NCI-H1105 treated with DMSO at 0.1 percent for 48 hours (cell line): Measurements from ENCODE around the gene TAS2R4.
"Not testable (repeated sequence)": the region's sequence is repeated elsewhere in the genome, so short reads cannot be mapped to it uniquely, and the experiment has no call there.

ENCODE experiments used
- DNase-seq: peaks from one replicate; lab custom pipeline; 2025; lab: John Stamatoyannopoulos, UW

TAS2R4 gene, protein sequence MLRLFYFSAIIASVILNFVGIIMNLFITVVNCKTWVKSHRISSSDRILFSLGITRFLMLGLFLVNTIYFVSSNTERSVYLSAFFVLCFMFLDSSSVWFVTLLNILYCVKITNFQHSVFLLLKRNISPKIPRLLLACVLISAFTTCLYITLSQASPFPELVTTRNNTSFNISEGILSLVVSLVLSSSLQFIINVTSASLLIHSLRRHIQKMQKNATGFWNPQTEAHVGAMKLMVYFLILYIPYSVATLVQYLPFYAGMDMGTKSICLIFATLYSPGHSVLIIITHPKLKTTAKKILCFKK

DNA sequence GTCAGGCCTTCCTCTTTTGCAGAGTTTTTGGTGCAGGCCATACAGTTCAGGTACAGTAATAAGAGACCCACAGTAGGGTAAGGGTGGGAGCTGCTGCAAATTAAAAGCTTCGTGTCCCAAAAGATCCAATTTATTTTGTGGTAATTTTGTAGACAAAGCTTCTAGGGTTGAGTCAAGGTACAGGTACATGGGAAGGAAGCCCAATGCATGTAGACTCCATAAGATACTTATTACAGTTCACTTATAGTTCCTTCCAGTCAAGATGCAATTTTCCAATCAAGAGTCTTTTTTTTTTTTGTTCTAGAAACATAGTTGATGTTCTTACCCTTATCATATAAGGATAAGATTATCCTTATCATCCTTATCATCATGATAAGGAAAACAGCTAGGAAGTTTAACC lies at the start of gene TAS2R4:
Gene TAS2R4, plus strand, starts transcription at position 301 of the 400 bp plus-strand sequence. CDS start 1,815 bp downstream, outside the sequence.
- DNase-seq, result no peak

DNA sequence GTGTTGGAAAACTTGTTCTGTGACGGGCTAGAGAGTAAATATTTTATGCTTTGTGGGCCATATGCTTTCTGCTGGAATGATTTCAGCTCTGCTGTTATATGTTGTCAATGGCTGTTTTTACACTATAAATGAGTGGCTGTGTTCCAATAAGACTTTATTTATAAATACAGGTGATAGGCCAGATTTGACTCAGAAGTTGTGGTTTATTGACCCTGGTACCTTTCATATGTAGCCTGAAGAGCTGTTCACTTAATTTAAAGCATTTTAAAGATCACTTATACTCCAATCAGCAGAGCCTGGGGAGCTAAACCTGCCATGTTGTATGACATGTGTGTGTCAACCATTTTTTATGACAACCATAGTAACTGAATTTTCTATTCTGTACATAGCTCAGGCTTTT lies 47.5 kb upstream of the TAS2R4 start:
- DNase-seq, result no peak

DNA sequence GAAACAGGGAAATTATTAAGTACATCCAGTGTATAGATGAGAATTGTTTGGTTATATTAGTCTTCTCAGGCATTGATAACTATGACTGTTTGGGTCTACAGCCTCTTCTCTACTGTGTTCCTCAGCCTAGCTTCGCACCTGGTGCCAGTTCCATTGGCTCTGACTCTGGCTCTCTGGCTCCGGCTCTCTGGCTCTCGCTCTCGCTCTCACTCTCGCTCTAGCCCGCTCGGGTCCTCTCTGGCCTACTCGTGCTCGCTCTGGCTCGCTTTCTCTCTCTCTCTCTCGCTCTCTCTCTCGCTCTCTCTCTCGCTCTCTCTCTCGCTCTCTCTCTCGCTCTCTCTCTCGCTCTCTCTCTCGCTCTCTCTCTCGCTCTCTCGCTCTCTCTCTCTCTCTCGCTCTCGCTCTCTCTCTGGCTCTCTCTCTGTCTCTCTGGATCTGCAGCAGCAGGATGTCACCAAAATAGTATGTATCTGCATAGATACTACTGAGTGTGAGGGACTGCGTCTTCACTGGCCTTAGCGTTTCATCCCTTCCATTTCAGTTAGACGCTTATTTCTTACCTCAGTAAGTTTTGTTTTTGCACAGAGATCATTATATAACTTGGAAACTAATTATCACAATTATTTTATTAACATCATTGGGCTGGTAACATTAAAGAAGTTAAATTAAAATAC lies 44.9 kb upstream of the TAS2R4 start:
- no peak for DNase-seq

DNA sequence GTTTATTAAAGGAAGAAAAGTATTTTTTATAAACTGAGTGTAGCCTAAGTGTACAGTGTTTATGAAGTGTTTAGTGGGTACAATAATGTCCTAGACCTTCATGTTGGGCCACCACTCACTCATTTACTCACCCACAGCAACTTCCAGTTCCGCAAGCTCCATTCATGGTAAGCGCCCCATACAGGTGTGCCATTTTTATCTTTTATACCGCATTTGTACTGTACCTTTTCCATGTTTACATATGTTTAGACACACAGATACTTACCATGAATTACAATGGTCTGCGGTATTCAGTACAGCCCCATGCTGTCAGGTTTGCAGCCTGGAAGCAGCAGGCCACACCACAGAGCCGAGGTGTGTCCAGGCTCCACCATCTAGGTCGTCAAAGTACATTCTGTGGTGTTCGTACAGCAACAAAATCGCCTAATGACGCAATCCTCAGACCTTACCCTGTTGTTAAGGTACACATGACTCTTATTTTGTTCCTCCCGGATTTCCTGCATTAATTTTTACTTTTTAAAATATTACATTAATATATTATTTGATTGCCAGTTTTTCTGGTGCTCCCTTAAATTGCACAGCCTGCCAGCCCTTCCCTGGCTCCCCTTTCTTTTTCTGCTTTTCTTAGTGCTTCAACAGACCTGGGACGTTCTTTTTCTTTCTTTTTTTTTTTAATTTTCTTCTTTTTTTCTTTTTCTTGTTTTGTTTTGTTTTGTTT lies 39.2 kb upstream of the TAS2R4 start:
- DNase-seq, result no peak

DNA sequence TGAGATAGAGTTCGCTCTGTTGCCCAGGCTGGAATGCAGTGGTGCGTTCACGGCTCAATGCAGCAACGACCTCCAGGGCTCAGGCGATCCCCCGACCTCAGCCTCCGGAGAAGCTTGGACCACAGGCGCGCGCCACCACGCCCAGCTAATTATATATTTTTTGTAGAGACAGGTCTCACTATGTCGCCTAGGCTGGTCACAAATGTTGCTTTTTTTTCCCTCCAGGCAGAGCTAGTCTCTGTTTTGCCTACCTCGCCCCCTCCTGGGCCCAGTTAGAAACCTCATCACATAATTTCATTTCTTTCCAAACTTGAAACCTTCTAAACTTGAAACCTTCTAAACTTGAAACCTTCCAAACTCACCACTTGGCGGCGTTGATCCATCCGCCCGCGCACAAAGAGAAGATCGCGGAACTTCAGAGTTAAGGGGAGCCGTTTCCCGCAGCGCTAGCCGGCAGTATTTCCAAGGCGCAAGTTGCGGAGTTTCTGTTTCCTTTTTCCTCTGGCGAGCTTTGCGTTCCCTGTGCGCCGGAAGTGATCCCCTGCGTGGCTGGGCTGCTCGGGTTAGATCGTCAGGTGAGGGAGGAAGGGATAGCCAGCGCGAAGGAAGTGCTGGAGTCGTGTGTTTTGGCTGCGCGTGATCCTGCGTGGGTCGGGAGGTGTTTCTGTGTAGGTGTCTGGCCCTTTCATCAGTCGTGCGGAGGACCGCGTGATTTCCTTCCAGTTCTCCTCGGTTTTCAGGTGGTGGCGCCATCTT lies 38.5 kb upstream of the TAS2R4 start, which contains the start of gene SSBP1:
Gene SSBP1, plus strand, starts transcription at position 523 of the 756 bp plus-strand sequence. CDS start 809 bp downstream, outside the sequence.
- peak; percentile 98 for DNase-seq

DNA sequence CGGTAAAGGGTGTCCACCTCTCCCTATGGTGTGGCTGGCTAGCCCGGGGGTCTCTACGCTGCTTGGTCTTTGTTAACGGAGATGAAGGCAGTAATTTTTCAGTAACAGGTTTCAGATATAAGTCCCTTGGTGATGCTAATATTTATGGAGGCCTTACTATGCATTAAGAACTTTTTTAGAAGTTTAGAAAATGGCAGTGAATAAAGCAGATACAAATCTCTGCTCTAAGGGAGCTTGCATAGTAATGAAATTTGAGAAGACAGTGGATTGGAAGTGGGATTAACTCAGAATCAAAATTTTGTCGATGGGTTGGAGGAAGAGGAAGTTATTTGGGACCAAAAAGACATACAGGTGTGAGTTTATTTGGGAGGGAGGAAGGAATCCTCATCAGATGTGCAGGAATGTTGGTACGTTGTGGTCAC lies 37.9 kb upstream of the TAS2R4 start:
- DNase-seq, result no peak

DNA sequence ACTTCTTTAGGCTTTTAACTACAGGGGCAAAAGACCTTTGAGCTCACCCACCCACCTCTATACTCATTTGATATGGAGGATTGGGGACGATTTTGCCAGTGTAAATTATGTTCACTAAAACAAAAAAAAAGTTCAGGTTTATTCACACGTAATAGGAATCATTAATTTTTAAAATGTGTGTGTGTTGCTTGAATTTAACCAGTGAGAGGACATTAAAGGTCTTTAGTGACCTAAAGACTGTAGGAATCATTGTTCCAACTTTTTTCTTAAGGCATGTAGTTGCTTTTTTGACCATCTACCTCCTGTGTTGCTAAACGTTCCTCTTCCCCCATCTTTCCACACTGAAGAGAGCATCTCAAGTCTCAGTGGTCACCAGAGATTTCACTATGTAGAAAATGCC lies 37.2 kb upstream of the TAS2R4 start:
- DNase-seq, result no peak

DNA sequence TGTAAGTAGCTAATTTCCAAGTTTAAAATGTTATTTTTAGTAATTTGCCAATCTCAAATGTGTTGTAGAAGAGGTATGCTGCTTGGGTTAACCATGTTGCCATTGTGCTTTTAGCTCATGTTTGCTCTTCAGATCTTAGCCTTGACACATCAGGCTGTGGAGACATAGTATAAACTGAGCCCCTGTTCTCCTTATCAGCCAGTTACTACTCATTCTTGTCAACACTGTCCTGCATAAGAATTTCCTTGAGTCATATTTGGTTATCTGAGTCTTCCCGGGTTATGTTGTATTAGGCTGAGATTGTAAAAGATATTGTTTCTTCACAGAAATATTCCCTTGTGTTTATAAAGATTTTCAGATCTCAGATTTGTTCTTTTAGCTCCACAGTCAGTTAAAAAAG lies 34.2 kb upstream of the TAS2R4 start:
- no peak for DNase-seq

DNA sequence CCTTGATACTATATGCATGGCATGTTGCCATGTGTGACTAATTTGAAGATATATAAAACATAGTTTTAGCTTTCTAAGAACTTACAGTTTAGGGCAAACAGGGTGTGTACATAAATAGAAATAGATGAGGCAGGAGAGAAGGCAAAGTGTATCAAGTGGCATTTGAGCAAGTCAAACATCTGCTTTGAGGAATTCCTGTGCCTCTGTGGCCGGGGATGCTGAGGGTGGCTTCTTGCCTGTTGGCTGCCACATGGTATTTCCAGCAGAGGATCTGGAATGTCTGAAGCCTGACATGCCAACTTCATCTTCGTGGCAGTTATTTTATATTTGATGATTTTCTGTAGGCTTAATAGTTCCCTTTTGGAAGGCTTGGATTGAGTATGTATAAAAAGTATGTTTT lies 32.3 kb upstream of the TAS2R4 start:
- no peak for DNase-seq

DNA sequence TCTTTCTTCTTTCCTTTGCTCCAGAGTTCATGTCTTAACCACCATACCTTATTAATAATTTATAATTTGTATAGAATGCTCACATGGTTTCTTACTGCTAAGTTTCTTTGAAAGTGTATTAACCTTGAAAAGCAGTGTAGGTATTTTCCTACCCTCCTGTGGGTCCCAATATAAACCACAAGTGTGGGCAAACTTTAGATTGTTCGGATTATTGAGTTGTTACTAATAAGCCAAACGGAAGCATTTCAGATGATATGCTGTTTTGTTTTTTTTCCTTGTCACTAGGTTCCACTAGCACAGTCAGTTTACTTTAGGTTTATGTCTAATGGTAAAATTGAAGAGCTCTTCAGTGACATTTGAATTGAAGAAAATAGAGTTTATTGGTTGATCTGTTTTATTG lies 28.1 kb upstream of the TAS2R4 start:
- no peak for DNase-seq

DNA sequence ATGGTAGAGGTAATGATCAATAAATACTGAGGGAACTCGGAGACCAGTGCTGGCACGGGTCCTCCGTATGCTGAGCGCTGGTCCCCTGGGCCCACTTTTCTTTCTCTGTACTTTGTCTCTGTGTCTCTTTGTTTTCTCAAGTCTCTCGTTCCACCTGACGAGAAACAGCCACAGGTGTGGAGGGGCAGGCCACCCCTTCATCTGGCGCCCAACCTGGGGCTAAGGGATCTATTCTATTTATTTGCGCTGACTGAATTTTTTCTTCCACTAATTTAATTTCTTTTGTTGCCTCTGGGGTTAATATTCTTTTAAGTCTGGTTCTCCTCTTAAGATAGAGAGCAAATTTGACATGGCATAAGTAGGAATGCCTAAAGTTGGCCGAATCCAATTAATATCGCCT lies 24.6 kb upstream of the TAS2R4 start:
- not testable (repeated sequence) for DNase-seq

DNA sequence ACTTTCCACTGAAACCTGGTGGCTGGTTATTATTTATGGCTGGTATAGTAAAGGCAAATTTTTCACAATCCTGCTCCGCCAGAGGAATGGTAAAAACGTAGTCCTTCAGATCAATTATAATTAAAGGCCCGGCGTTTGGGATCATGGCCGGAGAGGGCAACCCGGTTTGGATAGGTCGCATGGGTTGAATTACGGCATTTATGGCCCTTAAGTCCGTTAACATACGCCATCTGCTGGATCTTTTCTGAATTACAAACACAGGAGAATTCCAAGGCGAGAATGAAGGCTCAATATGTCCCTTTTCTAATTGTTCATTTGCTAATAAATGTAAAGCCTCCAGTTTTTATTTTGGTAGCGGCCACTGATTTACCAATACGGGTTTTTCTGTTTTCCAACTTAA lies 23.8 kb upstream of the TAS2R4 start:
- DNase-seq, result no peak

DNA sequence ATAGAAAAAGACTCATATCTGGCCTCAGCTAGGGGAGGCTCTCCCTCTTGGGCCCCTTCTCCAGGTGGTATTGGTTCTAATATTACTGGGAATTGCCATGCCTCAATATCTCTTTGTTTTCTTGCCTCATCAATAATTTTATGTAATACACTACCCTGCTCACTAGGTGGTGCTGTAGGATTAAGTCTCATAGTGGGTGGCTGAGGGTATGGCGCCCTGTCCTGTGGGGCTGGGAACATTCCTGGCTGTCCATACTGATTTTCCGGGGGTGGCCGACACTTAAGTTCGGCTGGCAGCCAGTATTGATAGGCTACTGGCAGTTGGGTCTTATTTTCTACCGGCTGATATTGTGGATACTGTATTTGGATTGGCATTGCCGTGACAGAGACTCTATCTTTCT lies 21.5 kb upstream of the TAS2R4 start:
- no peak for DNase-seq

DNA sequence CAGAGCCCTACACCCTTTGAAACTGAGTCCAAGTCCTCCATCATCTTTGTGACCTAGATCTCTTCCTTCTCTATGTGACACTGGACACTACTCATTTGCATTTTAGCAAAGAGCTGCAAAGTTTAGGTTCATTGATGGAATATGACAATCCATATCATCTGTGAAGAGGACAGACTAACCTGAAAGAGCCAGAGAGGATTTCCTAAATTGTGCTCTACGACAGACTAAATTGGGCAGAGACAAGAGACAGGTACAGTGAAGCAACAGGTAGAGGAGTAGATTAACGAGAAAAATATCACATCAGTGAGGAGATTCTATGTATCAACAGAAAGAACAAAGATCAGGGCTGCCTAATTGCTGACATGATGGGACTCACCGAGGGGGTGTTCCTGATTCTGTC lies 12.7 kb upstream of the TAS2R4 start, which contains the start of gene TAS2R3:
Gene TAS2R3, plus strand, starts transcription at position 301 of the 400 bp plus-strand sequence. Its CDS starts 62 bp downstream, at position 363.
- no peak for DNase-seq

DNA sequence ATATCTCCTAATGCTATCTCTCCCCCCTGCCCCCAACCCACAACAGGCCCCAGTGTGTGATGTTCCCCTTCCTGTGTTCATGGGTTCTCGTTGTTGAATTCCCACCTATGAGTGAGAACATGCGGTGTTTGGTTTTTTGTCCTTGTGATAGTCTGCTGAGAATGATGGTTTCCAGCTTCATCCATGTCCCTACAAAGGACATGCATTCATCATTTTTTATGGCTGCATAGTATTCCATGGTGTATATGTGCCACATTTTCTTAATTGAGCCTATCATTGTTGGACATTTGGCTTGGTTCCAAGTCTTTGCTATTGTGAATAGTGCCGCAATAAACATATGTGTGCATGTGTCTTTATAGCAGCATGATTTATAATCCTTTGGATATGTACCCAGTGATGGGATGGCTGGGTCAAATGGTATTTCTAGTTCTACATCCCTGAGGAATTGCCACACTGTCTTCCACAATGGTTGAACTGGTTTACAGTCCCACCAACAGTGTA lies 6.3 kb upstream of the TAS2R4 start:
- not testable (repeated sequence) for DNase-seq

DNA sequence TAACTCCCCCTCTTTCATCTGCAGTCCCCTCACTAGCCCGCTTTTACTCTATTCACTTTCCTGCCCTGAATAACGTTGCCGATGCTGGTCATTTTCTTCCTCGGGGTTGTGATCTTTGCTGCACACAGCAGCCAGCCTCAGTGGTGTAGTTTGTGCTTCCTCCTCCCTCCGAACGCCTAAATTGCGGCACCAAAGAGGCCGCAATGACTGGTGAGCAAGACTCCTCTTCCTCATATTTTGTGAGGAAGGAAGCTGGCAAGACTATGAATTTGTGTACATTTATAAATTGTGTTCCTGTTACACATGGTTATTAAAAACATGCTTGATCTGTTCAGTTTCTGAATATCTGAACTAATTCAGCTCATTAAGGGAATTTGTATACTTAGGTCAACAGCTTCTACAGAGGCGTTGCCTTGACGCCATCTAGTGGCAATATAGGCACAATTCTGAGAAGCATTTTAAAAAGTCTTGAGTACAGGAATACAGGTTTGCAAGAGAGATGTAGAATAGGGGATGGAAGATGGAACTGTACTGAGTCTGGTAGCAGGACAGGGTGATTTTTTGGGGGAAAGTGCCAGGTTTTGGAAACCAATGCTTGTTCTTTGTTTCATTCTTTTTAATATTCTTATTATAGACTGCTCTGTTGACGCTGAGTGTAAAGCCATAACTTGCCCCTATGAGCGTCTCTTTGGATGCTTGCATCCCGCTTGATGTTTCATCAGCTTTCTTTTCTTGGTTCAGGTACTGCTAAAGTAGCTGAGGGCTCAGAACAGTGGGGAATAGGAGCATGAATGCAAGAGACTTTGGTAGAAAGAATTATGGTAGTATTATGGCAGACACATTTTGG lies 9.5 kb downstream of the TAS2R4 start:
- DNase-seq, result peak; percentile 50

DNA sequence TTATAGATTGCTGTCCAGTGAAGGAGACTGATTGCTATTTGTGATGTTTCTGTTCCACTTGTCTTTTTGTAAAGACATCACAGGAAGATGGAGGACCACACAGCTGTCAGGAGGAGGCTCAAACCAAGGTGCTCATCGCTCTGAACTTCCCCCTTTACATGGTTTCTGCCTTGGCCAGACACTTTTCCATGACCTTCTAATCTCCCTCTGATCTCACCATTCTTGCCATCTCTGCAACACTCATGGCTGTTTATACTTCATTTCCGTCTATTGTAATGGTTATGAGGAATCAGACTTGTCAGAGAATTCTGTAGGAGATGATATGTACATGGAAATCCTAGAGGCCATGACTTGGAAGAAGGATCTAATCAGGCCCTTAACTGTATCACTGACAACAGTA lies 11.8 kb downstream of the TAS2R4 start:
- DNase-seq, result no peak

DNA sequence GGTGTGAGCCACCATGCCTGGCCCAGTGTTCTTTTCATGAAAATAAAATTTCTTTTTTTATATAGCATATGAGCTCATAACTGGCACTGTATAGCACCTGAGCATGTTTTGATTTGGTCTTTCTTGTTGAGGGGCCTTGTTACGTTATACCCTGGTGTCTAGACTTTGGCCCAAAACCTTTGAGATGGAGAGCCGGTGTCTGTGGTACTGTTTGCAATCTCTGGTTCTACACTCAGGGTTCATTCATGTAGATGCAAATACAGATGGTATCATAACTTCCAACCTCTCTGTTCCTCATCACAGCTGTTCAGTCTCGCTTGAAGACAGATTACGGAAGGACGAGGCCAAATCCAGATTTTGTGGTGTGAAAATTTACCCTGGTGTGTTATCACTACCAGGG lies 13.4 kb downstream of the TAS2R4 start, which contains the start of gene TAS2R5:
Gene TAS2R5, plus strand, starts transcription at position 301 of the 400 bp plus-strand sequence. CDS start 145 bp downstream, outside the sequence.
- DNase-seq, result no peak

DNA sequence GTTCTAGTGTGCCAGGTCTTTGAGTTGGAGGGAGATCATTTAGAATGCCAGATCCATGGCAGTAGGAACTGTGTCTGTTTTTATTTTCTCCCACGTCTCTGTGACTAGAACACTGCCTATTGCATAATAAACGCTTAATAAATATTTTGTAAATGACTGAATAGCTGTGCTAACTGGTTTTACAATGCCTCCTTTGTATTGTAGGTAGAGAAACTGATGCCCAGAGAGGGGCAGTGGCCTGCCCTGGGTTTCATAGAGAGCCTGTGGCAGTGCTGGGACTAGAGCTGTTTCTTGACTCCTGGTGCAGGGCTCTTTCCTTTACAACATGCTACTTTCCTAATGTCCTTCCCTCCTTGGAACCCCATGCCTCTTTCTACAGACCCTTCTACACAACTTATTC lies 16.1 kb downstream of the TAS2R4 start:
- no peak for DNase-seq

DNA sequence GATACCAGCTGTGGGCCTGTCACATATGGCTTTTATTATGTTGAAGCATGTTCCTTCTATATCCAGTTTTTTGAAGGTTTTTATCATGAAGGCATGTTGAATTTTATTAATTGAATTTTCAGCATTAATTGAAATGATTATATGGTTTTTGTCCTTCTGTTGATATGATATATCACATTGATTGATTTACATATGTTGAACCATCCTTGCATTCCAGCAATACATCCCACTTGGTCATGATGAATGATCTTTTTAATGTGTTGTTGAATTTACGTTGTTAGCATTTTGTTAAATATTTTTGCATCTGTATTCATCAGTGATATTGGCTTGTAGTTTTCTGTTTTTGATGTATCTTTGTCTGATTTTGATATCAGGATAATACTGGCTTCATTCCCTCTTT lies 43.6 kb downstream of the TAS2R4 start:
- no peak for DNase-seq

DNA sequence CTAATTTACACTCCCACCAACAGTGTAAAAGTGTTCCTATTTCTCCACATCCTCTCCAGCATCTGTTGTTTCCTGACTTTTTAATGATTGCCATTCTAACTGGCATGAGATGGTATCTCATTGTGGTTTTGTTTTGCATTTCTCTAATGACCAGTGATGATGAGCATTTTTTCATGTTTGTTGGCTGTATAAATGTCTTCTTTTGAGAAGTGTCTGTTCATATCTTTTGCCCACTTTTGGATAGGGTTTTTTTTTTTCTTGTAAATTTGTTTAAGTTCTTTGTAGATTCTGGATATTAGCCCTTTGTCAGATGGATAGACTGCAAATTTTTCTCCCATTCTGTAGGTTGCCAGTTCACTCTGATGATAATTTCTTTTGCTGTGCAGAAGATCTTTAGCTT lies 46.0 kb downstream of the TAS2R4 start:
- DNase-seq, result not testable (repeated sequence)
